ENCODE results near the gene PITPNM3.

Gene PITPNM3

GRCh38 chr17:6408276-6408675 is 148.1 kb downstream of the PITPNM3 start:
- no peak overlapping the region for H3K4me3 Mint-ChIP-seq
- H3K9me3 Mint-ChIP-seq = no peaks in the 10 kb centered on the region
- no peak for TF ChIP-seq CTCF (IDR thresholded peaks at IDR 0.05; ENCODE audit: unreplicated experiment in 3 of 3)
- no peaks in the 10 kb centered on the region for H3K36me3 Mint-ChIP-seq (ENCODE audit: low read depth)
- peaks cover 7% of the 10 kb centered on the region for H3K4me1 Mint-ChIP-seq
- no peak overlapping the region for H3K27ac Mint-ChIP-seq
- H3K27me3 Mint-ChIP-seq (ENCODE audit: low read depth) = peaks cover 21% of the 10 kb centered on the region

GRCh38 chr17:6402258-6402657 is 154.1 kb downstream of the PITPNM3 start:
- Mint-ChIP-seq H3K4me1 (no peaks in the 10 kb centered on the region), H3K27ac (no peak overlapping the region), H3K36me3 (ENCODE audit: low read depth) (no peaks in the 10 kb centered on the region)

More at GRCh38 chr17:6402258-6402657, 154.1 kb downstream of the PITPNM3 start:
- Mint-ChIP-seq H3K4me3 (no peak overlapping the region), H3K27me3 (ENCODE audit: low read depth) (peaks cover 20% of the 10 kb centered on the region), H3K9me3 (peaks cover 4% of the 10 kb centered on the region)
- no peak for TF ChIP-seq CTCF (IDR thresholded peaks at IDR 0.05; ENCODE audit: unreplicated experiment in 3 of 3)

All from nephron (organoid).